Measurements from ENCODE around the gene LDLRAD4. TPM values are rescaled to one million over a fixed set of nuclear protein-coding genes. Genes with fewer than 3 reads are reported as not detected.

The LDLRAD4 gene
- total RNA-seq, 2 donors from 2014 or later: 33.1 to 41.2 TPM

DNA sequence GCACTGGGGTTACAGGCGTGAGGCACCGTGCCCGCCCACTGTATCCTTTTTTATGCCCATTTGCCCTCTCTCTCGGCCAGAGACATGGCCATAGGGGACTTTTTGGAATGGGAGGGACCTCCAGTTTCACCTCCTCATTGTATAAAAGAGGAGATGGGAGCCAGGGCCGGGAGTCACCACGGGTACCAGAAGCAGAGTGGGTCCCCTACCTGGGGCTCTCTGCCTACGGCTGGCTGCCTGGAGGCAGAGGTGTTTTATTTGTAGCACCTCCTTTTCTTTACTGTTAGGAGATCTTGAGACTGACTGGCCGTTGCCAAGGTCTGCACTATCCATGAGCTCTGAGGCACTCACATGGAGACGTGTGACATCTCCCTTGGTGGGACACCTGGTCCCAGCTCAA lies 162.8 kb downstream of the LDLRAD4 start:
- Histone ChIP-seq H3K27ac (peak overlapping the region; percentile 75 to 80), H3K4me3 (no peak overlapping the region), H3K27me3 (no peaks in the 10 kb centered on the region)

DNA sequence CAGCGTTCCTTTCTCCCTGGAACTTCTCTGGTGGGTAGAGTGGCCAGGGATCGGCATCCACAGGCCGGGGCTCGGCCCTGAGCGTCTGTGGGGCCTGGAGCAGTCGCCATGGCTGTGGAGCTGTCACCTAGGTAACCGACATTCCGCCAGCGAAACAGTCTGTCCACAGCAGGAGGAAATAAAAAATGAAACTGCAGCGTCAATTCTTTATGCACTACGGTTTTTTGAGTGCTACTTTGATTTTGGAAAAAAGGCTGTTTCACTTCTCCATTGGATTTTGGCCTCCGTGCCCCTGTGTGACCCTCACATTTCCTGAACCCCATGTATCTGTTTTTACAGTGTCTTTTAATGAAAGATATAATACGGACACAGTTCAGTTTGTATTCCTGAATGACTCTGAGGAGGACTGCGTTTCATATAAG lies 163.4 kb downstream of the LDLRAD4 start:
- peak overlapping the region in 1 of 2 donors; percentile 30 for H3K4me3 ChIP-seq
- no peaks in the 10 kb centered on the region for H3K36me3 ChIP-seq
- no peaks in the 10 kb centered on the region for H3K27me3 ChIP-seq
- peaks cover 0 to 68% of the 10 kb centered on the region in 2 donors for H3K4me1 ChIP-seq
- TF ChIP-seq, protein P1, sequence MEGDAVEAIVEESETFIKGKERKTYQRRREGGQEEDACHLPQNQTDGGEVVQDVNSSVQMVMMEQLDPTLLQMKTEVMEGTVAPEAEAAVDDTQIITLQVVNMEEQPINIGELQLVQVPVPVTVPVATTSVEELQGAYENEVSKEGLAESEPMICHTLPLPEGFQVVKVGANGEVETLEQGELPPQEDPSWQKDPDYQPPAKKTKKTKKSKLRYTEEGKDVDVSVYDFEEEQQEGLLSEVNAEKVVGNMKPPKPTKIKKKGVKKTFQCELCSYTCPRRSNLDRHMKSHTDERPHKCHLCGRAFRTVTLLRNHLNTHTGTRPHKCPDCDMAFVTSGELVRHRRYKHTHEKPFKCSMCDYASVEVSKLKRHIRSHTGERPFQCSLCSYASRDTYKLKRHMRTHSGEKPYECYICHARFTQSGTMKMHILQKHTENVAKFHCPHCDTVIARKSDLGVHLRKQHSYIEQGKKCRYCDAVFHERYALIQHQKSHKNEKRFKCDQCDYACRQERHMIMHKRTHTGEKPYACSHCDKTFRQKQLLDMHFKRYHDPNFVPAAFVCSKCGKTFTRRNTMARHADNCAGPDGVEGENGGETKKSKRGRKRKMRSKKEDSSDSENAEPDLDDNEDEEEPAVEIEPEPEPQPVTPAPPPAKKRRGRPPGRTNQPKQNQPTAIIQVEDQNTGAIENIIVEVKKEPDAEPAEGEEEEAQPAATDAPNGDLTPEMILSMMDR (IDR thresholded peaks at IDR 0.05): no peak
- H3K27ac ChIP-seq: peak overlapping the region; percentile 75 to 80
- DNase-seq (ENCODE audit: low spot score): peak; percentile 78
- no peaks in the 10 kb centered on the region for H3K9me3 ChIP-seq

More for the DNA sequence above, 162.8 kb downstream of the LDLRAD4 start:
- TF ChIP-seq, protein P1 (IDR thresholded peaks at IDR 0.05): no peak
- peak; percentile 57 for DNase-seq (ENCODE audit: low spot score)
- H3K4me1 ChIP-seq: peaks cover 0 to 74% of the 10 kb centered on the region in 2 donors
- H3K36me3 ChIP-seq: no peaks in the 10 kb centered on the region
- H3K9me3 ChIP-seq: no peaks in the 10 kb centered on the region

DNA sequence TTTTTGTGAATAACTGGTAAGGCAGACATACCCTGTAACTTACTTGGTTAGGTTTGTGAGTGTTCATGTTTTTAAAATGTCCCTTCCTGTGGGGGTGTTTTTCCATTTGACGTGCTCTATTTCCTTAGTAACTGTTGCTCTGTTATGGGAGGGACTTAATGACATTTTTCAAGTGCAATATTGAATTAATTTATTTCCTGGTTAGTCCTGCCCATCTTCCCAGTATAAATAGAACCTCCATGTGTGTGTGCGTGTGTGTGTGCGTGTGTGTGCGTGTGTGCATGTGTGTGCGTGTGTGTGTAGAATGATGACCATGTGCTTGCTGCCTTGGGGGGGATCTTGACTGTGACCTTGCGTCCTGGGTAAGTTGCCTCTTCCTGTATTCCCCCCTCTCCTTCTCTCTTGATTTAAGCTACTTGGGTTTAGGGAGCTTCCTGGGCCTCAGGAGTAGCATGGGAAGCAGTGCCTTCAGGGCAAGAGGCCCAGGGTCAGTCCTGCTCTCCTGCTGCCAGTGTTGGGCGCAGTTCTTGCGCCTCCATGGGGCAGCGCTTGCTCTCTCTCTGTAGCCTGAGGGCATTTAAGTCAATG lies 163.9 kb downstream of the LDLRAD4 start:
- Histone ChIP-seq H3K4me1 (peaks cover 0 to 64% of the 10 kb centered on the region in 2 donors), H3K36me3 (peaks cover 3% of the 10 kb centered on the region), H3K27ac (peak overlapping the region; percentile 75 to 80), H3K27me3 (no peaks in the 10 kb centered on the region), H3K4me3 (peak overlapping the region in 1 of 2 donors; percentile 30), H3K9me3 (no peaks in the 10 kb centered on the region)
- DNase-seq (ENCODE audit: low spot score): peak; percentile 61
- TF ChIP-seq, protein P1 (IDR thresholded peaks at IDR 0.05): no peak

DNA sequence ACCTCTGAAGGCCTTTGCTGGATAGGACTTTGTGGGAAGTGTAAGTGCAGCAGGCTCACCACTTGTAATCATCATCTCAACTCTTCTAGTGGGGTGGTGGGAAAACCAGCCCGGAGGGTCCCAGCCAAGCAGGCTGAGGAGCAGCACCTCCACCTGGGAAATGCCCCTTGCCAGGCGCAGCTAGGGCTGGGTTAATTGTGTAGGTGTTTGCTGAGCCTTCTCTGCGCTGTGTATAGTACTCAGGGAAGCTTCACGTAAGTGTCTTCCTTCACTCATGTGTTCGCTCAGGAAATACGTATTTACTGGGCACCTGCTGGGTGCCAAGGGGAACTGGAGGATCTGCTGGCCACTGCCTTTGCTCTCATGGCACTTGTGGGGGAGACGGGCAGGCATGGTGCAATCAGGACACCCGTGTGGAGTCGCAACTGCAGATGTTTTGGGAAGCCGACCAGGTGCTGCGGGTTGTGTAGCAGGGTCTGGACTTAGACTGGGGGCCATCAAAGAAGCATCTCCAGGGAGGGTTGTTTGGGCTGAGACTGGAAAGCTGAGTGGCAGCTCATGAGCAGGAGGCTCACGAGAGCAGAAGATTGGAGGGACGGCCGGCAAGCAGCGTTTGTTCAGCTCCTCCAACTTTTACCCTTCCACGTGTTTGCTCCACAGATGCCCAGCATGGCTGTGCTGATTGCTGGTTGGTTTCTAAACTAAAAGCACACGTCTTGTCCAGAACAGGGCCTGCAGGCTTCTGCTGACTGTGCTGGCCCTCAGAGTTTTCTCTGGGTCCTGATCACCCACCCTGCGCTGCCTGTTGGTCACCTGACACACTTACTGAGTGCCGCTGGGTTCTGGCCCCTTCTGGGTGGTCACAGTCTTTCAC lies 164.6 kb downstream of the LDLRAD4 start:
- peaks cover 0 to 63% of the 10 kb centered on the region in 2 donors for H3K4me1 ChIP-seq
- no peaks in the 10 kb centered on the region for H3K27me3 ChIP-seq
- TF ChIP-seq, protein P1 (IDR thresholded peaks at IDR 0.05): no peak
- H3K27ac ChIP-seq: peak overlapping the region; percentile 75 to 80
- DNase-seq (ENCODE audit: low spot score): no peak
- H3K36me3 ChIP-seq: peaks cover 9% of the 10 kb centered on the region
- no peak overlapping the region for H3K4me3 ChIP-seq
- H3K9me3 ChIP-seq: no peaks in the 10 kb centered on the region

DNA sequence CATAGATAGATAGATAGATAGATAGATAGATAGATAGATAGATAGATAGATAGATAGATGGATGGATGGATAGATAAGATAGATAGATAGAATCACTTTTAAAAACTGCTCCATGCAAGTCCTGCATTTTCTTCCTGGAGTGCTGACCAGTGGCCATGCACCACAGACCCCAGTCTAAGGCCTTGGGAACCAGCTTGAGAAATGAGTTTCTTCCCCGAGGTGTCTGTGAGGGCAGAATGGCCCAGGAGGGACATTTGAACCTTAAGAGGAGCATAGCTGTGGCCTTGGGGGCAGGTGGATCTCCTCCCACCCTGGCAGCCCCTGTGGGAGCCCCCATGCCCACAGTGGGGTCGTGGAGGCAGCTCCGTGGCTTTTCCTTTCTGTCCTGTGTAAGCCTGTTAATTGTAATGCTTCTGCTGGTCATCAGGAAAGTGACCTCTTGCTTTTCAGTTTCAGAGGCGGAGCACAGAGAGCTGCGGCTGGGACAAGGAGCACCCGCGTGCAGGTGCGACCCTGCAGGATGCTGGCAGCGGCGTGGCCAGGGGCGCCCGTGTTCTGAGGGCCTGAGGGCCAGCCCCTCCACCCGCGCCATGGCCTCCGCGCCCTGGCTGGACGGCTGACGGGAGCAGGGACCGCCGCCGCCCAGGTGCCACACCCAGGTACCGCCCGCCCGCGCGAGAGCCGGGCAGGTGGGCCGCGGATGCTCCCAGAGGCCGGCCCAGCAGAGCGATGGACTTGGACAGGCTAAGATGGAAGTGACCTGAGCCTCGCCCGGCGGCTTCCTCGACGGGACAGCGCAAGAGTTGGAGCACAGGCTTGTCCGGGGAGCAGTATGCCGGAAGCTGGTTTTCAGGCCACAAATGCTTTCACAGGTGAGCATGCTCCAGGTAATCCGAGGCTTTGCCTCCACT lies 168.6 kb downstream of the LDLRAD4 start:
- peaks cover 0 to 53% of the 10 kb centered on the region in 2 donors for H3K4me1 ChIP-seq
- H3K27me3 ChIP-seq: no peaks in the 10 kb centered on the region
- peak; percentile 55 for DNase-seq (ENCODE audit: low spot score)
- peak overlapping the region in 1 of 2 donors; percentile 36 for H3K27ac ChIP-seq
- no peak overlapping the region for H3K4me3 ChIP-seq
- peaks cover 9% of the 10 kb centered on the region for H3K36me3 ChIP-seq
- TF ChIP-seq, protein P1 (IDR thresholded peaks at IDR 0.05): no peak
- H3K9me3 ChIP-seq: no peaks in the 10 kb centered on the region
